Ascending aorta (tissue), 2 donors: ENCODE measurements around the gene TBC1D5. TPM values are rescaled to one million over a fixed set of nuclear protein-coding genes. Genes with fewer than 3 reads are reported as not detected.
"Not testable (repeated sequence)": the region's sequence is repeated elsewhere in the genome, so short reads cannot be mapped to it uniquely, and the experiment has no call there.

Source experiments
- DNase-seq, 2 donors: peaks; one replicate each; pipeline ENCODE4 v3.0.0-alpha.2; 2019; ENCODE audit warnings: low spot score in 2 of 2
- H3K27ac ChIP-seq, 2 donors: fragments of 200-600 bp; sonication (generic); one replicate each; pipeline ENCODE4 v1.5.1; 2016 to 2017; ENCODE audit warnings: mild to moderate bottlenecking in 1 of 2
- H3K27me3 ChIP-seq: fragments of 200-600 bp; sonication (generic); one replicate; pipeline ENCODE4 v1.5.1; 2017
- H3K36me3 ChIP-seq, 2 donors: fragments of 200-600 bp; sonication (generic); one replicate each; pipeline ENCODE4 v1.5.1; 2016
- H3K4me1 ChIP-seq, 2 donors: fragments of 200-600 bp; sonication (generic); one replicate each; pipeline ENCODE4 v1.5.1; 2016 to 2017; ENCODE audit warnings: mild to moderate bottlenecking in 1 of 2
- H3K4me3 ChIP-seq, 2 donors: fragments of 200-600 bp; sonication (generic); one replicate each; pipeline ENCODE4 v1.5.1; 2016 to 2017; ENCODE audit warnings: mild to moderate bottlenecking in 1 of 2
- H3K9me3 ChIP-seq, 2 donors: fragments of 200-600 bp; sonication (generic); one replicate each; pipeline ENCODE4 v1.5.1; 2016
- intact Hi-C: fragments of 100-400 bp; cut with DNase I; formaldehyde crosslinking; loops from one replicate; pipeline ENCODE4 v1.15.1; 2023
- total RNA-seq: library from RNA; depleted of rRNA; stranded (reverse); fragments of >200 nt; gene quantifications from one replicate; pipeline ENCODE4 v1.1.0, GENCODE V29; 2016
- TF ChIP-seq, protein P1 (sequence below), 3 experiments: fragments of 200-600 bp in 2 of 3; fragments of 450-650 bp in 1 of 3; sonication (generic) in 2 of 3; IDR thresholded peaks; one replicate each; pipeline ENCODE4 v1.5.1; 2016 to 2019; ENCODE audit warnings: antibody characterized with exemption in 3 of 3, mild to moderate bottlenecking in 1 of 3, moderate library complexity in 1 of 3

Gene TBC1D5
- total RNA-seq, 1 donor from 2014 or later: 43.3 TPM

DNA sequence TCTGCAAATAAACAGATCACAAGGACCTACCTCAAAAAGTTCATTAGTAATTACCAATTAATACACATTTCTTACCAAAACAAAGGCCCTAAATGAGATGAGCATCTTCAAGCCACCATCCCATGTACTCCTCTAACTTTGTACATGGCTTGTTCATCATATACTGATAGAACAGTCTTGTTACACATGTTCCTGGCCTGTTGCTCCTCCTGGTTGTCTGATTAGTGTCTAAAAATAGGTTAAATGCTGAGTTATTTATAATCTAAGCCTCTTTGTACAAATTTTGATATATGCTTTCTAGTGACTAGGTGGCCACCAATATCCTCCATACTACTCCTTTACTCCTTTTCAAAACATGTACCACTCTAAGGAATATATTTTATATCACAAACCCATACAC lies 25.0 kb downstream of the TBC1D5 start:
- H3K27ac ChIP-seq: no peak overlapping the region
- peaks cover 0 to 18% of the 10 kb centered on the region in 2 donors for H3K36me3 ChIP-seq
- H3K4me1 ChIP-seq: peaks cover 0 to 6% of the 10 kb centered on the region in 2 donors
- no peak for DNase-seq
- peaks cover 7 to 12% of the 10 kb centered on the region in 2 donors for H3K9me3 ChIP-seq
- no peaks in the 10 kb centered on the region for H3K27me3 ChIP-seq
- no peak overlapping the region for H3K4me3 ChIP-seq
- TF ChIP-seq, protein P1, sequence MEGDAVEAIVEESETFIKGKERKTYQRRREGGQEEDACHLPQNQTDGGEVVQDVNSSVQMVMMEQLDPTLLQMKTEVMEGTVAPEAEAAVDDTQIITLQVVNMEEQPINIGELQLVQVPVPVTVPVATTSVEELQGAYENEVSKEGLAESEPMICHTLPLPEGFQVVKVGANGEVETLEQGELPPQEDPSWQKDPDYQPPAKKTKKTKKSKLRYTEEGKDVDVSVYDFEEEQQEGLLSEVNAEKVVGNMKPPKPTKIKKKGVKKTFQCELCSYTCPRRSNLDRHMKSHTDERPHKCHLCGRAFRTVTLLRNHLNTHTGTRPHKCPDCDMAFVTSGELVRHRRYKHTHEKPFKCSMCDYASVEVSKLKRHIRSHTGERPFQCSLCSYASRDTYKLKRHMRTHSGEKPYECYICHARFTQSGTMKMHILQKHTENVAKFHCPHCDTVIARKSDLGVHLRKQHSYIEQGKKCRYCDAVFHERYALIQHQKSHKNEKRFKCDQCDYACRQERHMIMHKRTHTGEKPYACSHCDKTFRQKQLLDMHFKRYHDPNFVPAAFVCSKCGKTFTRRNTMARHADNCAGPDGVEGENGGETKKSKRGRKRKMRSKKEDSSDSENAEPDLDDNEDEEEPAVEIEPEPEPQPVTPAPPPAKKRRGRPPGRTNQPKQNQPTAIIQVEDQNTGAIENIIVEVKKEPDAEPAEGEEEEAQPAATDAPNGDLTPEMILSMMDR (IDR thresholded peaks at IDR 0.05): no peak
- intact Hi-C loops: no loop called here

DNA sequence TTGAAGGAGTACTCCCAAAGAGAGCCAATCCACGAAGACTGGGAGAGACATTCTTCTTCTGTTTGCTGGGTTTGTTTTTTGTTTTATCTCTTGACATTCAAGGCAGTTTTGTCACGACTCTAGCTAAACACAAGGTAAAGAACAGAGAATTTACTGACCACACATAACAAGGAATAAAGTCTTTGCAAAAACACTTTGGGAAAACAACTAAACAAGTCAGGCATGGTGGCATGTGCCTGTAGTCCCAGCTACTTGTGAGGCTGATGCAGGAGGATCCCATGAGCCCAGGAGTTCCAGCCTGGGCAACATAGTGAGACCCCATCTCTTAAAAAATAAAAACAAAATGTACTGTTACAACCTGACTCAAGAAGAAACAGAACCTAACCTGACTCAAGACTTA lies 28.0 kb downstream of the TBC1D5 start:
- Histone ChIP-seq H3K4me1 (peaks cover 0 to 6% of the 10 kb centered on the region in 2 donors), H3K27ac (no peak overlapping the region), H3K4me3 (no peak overlapping the region), H3K36me3 (peaks cover 0 to 18% of the 10 kb centered on the region in 2 donors), H3K9me3 (peaks cover 7 to 12% of the 10 kb centered on the region in 2 donors), H3K27me3 (no peaks in the 10 kb centered on the region)
- TF ChIP-seq, protein P1 (IDR thresholded peaks at IDR 0.05): no peak
- intact Hi-C loops: no loop called here
- no peak for DNase-seq

DNA sequence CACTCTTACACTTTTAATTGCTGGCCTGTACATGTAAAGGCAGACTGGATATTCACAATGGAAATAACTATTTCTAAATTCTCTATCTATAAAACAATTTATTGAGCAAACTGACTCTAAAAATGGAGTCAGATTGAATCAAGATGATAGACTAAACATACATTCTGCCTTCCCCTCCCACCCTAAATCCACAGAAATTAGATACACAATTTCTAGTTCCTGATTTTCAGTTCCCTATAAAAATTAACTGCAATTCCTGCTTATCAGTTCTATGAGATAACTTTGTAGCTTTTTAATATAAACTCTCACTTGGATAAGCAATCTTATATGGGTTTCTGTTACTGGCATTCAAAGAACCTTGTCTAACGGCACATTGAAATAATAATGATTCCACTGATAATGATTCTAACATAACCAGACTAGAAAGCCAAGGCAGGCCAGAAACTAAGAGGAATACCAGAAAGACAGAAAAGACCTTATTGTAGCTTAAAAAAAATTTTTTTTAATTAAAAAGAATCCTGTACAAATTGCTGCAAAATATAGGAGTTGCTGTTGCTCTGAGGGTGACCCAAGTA lies 33.1 kb downstream of the TBC1D5 start:
- TF ChIP-seq, protein P1 (IDR thresholded peaks at IDR 0.05): no peak
- no peaks in the 10 kb centered on the region for H3K4me1 ChIP-seq
- peaks cover 0 to 4% of the 10 kb centered on the region in 2 donors for H3K36me3 ChIP-seq
- H3K27me3 ChIP-seq: no peaks in the 10 kb centered on the region
- H3K4me3 ChIP-seq: no peak overlapping the region
- DNase-seq: no peak
- H3K9me3 ChIP-seq: peaks cover 1 to 4% of the 10 kb centered on the region in 2 donors
- H3K27ac ChIP-seq: no peak overlapping the region
- intact Hi-C loops: no loop called here

DNA sequence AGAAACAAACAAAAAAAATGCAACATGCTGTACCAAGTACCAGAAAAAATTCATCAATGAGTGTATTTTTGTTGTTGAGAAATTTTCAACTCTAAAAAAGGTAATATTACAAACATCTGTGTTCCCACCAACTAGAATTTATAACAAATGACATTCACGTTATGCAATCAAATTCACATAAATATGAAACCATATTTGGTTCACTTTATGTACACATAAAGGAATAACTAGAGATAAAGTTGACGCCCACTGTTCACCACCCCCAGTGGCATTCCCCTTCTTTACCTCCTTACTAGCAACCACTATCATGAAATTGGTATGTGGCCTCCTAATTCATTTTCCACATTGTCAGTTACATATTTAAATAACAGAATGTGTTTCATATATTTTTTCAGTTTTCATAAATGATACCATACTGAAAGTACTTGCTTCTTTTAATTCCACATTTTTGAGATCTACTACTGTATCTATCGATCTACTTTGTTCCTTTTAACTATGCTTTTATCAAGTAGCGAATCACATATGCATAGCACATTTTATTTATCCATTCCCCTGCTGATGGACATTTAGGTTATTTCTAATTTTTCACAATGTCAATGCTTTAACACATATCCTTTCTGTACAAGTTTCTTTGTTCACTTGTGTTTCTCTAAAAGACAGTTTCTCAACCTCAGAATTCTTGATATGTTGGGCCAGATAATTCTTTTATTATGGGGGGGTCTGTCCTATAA lies 34.5 kb downstream of the TBC1D5 start:
- intact Hi-C loops: no loop called here
- Histone ChIP-seq H3K27ac (no peak overlapping the region), H3K9me3 (no peaks in the 10 kb centered on the region), H3K36me3 (no peaks in the 10 kb centered on the region), H3K27me3 (no peaks in the 10 kb centered on the region), H3K4me3 (no peak overlapping the region), H3K4me1 (no peaks in the 10 kb centered on the region)
- TF ChIP-seq, protein P1 (IDR thresholded peaks at IDR 0.05): no peak
- no peak for DNase-seq

DNA sequence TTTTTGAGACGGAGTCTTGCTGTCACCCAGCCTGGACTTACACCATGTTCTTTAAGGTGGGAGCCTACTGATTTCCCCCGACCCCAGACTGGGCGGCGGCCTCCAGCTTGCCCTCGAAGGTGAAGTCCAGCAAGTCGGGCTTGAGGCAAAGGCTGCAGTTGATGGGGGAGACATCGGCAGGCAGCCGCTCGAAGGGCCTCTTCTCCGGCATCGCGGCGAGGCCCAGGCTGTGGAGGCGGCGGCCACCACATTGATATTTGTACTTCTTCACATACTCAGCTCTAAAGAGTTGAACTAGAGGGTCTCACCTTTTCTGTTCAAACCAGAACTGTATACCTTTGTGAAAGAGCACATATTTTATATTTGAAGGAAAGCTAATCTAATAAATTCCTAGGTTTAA lies 36.4 kb downstream of the TBC1D5 start:
- H3K36me3 ChIP-seq, H3K4me1 ChIP-seq, DNase-seq, intact Hi-C loops, H3K27ac ChIP-seq, H3K4me3 ChIP-seq, H3K9me3 ChIP-seq, H3K27me3 ChIP-seq: not testable (repeated sequence)

DNA sequence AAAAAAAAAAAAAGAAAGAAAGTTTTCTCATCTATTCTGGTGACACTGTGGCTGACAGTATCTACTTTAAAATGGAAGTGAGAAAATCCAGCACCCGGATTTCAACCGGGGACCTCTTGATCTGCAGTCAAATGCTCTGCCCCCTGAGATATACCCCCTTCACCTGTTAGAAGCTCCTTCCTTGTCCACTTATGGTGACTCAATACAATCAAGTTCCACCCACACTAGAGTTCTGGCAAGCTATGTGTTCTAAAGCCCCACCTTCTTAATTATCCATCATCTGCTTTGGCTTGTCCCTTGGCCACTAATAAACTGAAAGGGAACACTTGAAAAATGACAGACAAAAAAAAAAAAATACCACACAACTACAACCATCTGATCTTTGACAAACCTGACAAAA lies 42.6 kb downstream of the TBC1D5 start:
- H3K4me3 ChIP-seq, H3K4me1 ChIP-seq, H3K36me3 ChIP-seq, H3K27me3 ChIP-seq, H3K9me3 ChIP-seq, DNase-seq, intact Hi-C loops, H3K27ac ChIP-seq: not testable (repeated sequence)

DNA sequence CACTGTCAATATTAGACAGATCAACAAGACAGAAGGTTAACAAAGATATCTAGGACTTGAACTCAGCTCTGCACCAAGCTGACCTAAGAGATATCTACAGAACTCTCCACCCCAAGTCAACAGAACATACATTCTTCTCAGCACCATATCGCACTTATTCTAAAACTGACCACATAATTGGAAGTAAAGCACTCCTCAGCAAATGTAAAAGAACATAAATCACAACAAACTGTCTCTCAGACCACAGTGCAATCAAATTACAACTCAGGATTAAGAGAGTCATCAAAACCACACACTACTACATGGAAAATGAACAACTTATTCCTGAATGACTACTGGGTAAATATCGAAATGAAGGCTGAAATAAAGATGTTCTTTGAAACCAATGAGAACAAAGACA lies 46.8 kb downstream of the TBC1D5 start:
- H3K4me3 ChIP-seq, H3K27ac ChIP-seq, intact Hi-C loops, H3K9me3 ChIP-seq, H3K27me3 ChIP-seq, H3K36me3 ChIP-seq, DNase-seq, H3K4me1 ChIP-seq: not testable (repeated sequence)

DNA sequence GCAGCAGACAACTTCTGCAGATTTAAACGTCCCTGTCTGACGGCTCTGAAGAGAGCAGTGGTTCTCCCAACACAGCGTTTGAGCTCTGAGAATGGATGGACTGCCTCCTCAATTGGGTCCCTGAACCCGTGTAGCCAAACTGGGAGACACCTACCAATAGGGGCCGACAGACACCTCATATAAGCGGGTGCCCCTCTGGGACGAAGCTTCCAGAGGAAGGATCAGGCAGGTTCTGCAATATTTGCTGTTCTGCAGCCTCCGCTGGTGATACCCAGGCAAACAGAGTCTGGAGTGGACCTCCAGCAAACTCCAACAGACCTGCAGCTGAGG lies 48.8 kb downstream of the TBC1D5 start:
- H3K9me3 ChIP-seq, H3K27me3 ChIP-seq, H3K4me3 ChIP-seq, H3K4me1 ChIP-seq, H3K36me3 ChIP-seq, H3K27ac ChIP-seq, intact Hi-C loops, DNase-seq: not testable (repeated sequence)

DNA sequence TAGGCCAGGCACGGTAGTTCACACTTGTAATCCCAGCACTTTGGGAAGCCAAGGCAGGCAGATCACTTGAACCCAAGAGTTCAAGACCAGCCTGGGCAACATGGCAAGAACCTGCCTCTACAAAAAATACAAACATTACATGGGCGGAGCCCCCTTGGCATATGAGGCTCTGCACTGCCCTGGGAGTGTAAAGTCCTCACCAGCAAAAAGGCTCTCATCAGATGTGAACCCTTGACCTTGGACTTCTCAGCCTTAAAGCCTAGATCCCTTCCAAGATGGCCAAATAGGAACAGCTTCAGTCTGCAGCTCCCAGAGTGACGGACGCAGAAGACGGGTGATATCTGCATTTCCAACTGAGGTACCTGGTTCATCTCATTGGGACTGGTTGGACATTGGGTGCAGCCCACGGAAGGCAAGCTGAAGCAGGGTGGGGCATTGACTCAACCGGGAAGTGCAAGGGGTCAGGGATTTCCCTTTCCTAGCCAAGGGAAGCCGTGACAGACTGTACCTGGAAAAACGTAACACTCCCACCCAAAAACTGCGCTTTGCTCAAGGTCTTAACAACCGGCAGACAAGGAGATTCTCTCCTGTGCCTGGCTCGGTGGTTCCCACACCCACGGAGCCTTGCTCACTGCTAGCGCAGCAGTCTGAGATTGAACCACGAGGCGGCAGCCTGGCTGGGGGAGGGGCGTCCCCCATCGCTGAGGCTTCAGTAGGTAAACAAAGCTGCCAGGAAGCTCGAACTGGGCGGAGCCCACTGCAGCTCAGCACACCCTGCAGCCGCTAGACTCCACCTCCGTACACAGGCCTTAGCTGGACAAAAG lies 49.4 kb downstream of the TBC1D5 start:
- intact Hi-C loops, H3K27me3 ChIP-seq, H3K4me3 ChIP-seq, DNase-seq, H3K36me3 ChIP-seq, H3K4me1 ChIP-seq, H3K27ac ChIP-seq, H3K9me3 ChIP-seq: not testable (repeated sequence)
